ENCODE results near the gene ARL8B.

Gene ARL8B

GRCh38 chr3:5162102-5162501 lies 40.0 kb downstream of the ARL8B start:
- no peak for DNase-seq
- TF ChIP-seq CTCF (IDR thresholded peaks at IDR 0.05) = no peak
- H3K9me3 ChIP-seq = no peaks in the 10 kb centered on the region
- intact Hi-C loops (cut with DNase I; ENCODE audit: low total_unique reads) = no loop called here
- no peaks in the 10 kb centered on the region for H3K36me3 ChIP-seq
- no peak overlapping the region for H3K4me3 ChIP-seq
- H3K4me1 ChIP-seq = peaks cover 0 to 35% (median 17%) of the 10 kb centered on the region in 4 donors
- H3K27me3 ChIP-seq = no peaks in the 10 kb centered on the region
- no peak overlapping the region for H3K27ac ChIP-seq

- no peaks in the 10 kb centered on the region for H3K27me3 ChIP-seq
- no peaks in the 10 kb centered on the region for H3K9me3 ChIP-seq
- H3K4me3 ChIP-seq = no peak overlapping the region
- peaks cover 0 to 43% (median 14%) of the 10 kb centered on the region in 4 donors for H3K4me1 ChIP-seq
- H3K36me3 ChIP-seq = peaks cover 0 to 2% (median under 1%) of the 10 kb centered on the region in 3 donors
- intact Hi-C loops (cut with DNase I; ENCODE audit: low total_unique reads) = no loop called here
- DNase-seq = no peak
- TF ChIP-seq CTCF (IDR thresholded peaks at IDR 0.05) = no peak
- H3K27ac ChIP-seq = no peak overlapping the region
Measured at GRCh38 chr3:5165698-5166097, 43.6 kb downstream of the ARL8B start.

GRCh38 chr3:5166846-5167245 lies 44.8 kb downstream of the ARL8B start:
- Histone ChIP-seq H3K4me1 (peaks cover 0 to 31% (median 3%) of the 10 kb centered on the region in 4 donors), H3K27ac (no peak overlapping the region)

GRCh38 chr3:5168110-5168509 lies 46.0 kb downstream of the ARL8B start:
- no peak for DNase-seq
- TF ChIP-seq CTCF (IDR thresholded peaks at IDR 0.05) = no peak
- peaks cover 0 to 19% (median 0%) of the 10 kb centered on the region in 4 donors for H3K4me1 ChIP-seq

More at GRCh38 chr3:5166846-5167245, 44.8 kb downstream of the ARL8B start:
- Histone ChIP-seq H3K9me3 (no peaks in the 10 kb centered on the region), H3K36me3 (peaks cover 7 to 14% (median 12%) of the 10 kb centered on the region in 3 donors), H3K27me3 (no peaks in the 10 kb centered on the region), H3K4me3 (no peak overlapping the region)
- intact Hi-C loops (cut with DNase I; ENCODE audit: low total_unique reads) = no loop called here
- no peak for TF ChIP-seq CTCF (IDR thresholded peaks at IDR 0.05)
- DNase-seq = no peak

GRCh38 chr3:5169807-5170206 lies 47.7 kb downstream of the ARL8B start:
- peaks cover 29 to 40% (median 39%) of the 10 kb centered on the region in 3 donors for H3K36me3 ChIP-seq

More at GRCh38 chr3:5168110-5168509, 46.0 kb downstream of the ARL8B start:
- no peaks in the 10 kb centered on the region for H3K9me3 ChIP-seq
- no peak overlapping the region for H3K27ac ChIP-seq
- intact Hi-C loops (cut with DNase I; ENCODE audit: low total_unique reads) = no loop called here
- no peaks in the 10 kb centered on the region for H3K27me3 ChIP-seq
- no peak overlapping the region for H3K4me3 ChIP-seq
- peaks cover 20 to 25% (median 24%) of the 10 kb centered on the region in 3 donors for H3K36me3 ChIP-seq

More at GRCh38 chr3:5169807-5170206, 47.7 kb downstream of the ARL8B start:
- peaks cover 0 to 19% (median 0%) of the 10 kb centered on the region in 4 donors for H3K4me1 ChIP-seq
- DNase-seq = no peak
- no peak overlapping the region for H3K4me3 ChIP-seq
- intact Hi-C loops (cut with DNase I; ENCODE audit: low total_unique reads) = no loop called here
- H3K27ac ChIP-seq = no peak overlapping the region
- no peak for TF ChIP-seq CTCF (IDR thresholded peaks at IDR 0.05)
- no peaks in the 10 kb centered on the region for H3K9me3 ChIP-seq
- no peaks in the 10 kb centered on the region for H3K27me3 ChIP-seq

Measured in tibial artery (tissue), 4 donors.